HEK293 (cell line): ENCODE data around the gene TMPRSS5.
A peak's percentile ranks its signal among the peaks of the same experiment; 100 is the strongest.

Experiments used
- CTCF ChIA-PET: fragments of 350-600 bp; formaldehyde crosslinking; extraction: SDS; loops from one replicate; lab custom pipeline; 2021; ENCODE audit warnings: antibody characterized with exemption; lab: Yijun Ruan, JAX
- POLR2A ChIA-PET: fragments of 300-600 bp; formaldehyde crosslinking; extraction: SDS; loops from one replicate; lab custom pipeline; 2020; ENCODE audit warnings: antibody characterized with exemption, inconsistent platforms; lab: Yijun Ruan, JAX
- H3K27ac ChIP-seq: fragments of 200-500 bp; sonication (Bioruptor generic); 2 replicates; pipeline ENCODE4 v1.5.1; 2014; ENCODE audit warnings: low read depth, low read length, control low read depth, inconsistent platforms; ENCODE audit errors: extremely low read depth
- H3K36me3 ChIP-seq, 2 experiments: fragments of 200-500 bp in 1 of 2; sonication (Bioruptor generic) in 1 of 2; 1 replicate in 1 of 2; 2 replicates in 1 of 2; pipeline ENCODE4 v1.5.1; 2014 to 2017; ENCODE audit warnings: inconsistent platforms in 2 of 2, low read length in 2 of 2; ENCODE audit not compliant: control insufficient read depth in 2 of 2, insufficient read depth in 1 of 2
- H3K4me1 ChIP-seq: fragments of 200-500 bp; sonication (Bioruptor generic); 2 replicates; pipeline ENCODE4 v1.5.1; 2014; ENCODE audit warnings: mild to moderate bottlenecking, low read length, inconsistent platforms; ENCODE audit not compliant: control insufficient read depth, insufficient read depth
- H3K4me3 ChIP-seq: 2 replicates; pipeline ENCODE4 v1.5.1; 2011; ENCODE audit warnings: low read depth, mild to moderate bottlenecking, control low read depth, low read length, moderate library complexity
- H3K9me3 ChIP-seq: fragments of 200-500 bp; sonication (Bioruptor generic); 2 replicates; pipeline ENCODE4 v1.5.1; 2014; ENCODE audit warnings: low read depth, low read length, inconsistent platforms; ENCODE audit not compliant: control insufficient read depth, insufficient read depth
- GFI1B ChIP-seq: fragments of 450-650 bp; formaldehyde crosslinking; IDR thresholded peaks from 2 replicates; pipeline ENCODE4 v1.5.1; 2016; ENCODE audit warnings: missing biosample characterization, missing genetic modification characterization
- HOXD13 ChIP-seq: sonication (generic); formaldehyde crosslinking; IDR thresholded peaks from 2 replicates; pipeline ENCODE4 v1.8.0; 2022; ENCODE audit warnings: missing genetic modification reagents, borderline replicate concordance
- MZF1 ChIP-seq: fragments of 450-650 bp; formaldehyde crosslinking; IDR thresholded peaks from 2 replicates; pipeline ENCODE4 v1.5.1; 2017; ENCODE audit warnings: missing biosample characterization, missing genetic modification characterization, borderline replicate concordance
- SETDB1 ChIP-seq: IDR thresholded peaks from one replicate; pipeline ENCODE4 v1.6.1; 2017; ENCODE audit warnings: mild to moderate bottlenecking, low read length, moderate library complexity, mixed read lengths; ENCODE audit not compliant: insufficient read length
- ZFHX2 ChIP-seq: fragments of 450-650 bp; formaldehyde crosslinking; conservative IDR thresholded peaks from 2 replicates; pipeline ENCODE4 v1.5.1; 2016; ENCODE audit warnings: missing biosample characterization, missing genetic modification characterization
- ZNF10 ChIP-seq: fragments of 450-650 bp; formaldehyde crosslinking; IDR thresholded peaks from 2 replicates; pipeline ENCODE4 v1.5.1; 2017; ENCODE audit warnings: missing biosample characterization, missing genetic modification characterization
- ZNF138 ChIP-seq: fragments of 450-650 bp; formaldehyde crosslinking; IDR thresholded peaks from 2 replicates; pipeline ENCODE4 v1.5.1; 2016; ENCODE audit warnings: missing biosample characterization, missing genetic modification characterization, borderline replicate concordance
- ZNF140 ChIP-seq: fragments of 450-650 bp; formaldehyde crosslinking; IDR thresholded peaks from 2 replicates; pipeline ENCODE4 v1.5.1; 2016; ENCODE audit warnings: missing biosample characterization, missing genetic modification characterization
- ZNF24 ChIP-seq: fragments of 450-650 bp; formaldehyde crosslinking; IDR thresholded peaks from 2 replicates; pipeline ENCODE4 v1.5.1; 2016; ENCODE audit warnings: missing biosample characterization, missing genetic modification characterization
- ZNF48 ChIP-seq: fragments of 450-650 bp; formaldehyde crosslinking; IDR thresholded peaks from 2 replicates; pipeline ENCODE4 v1.5.1; 2016; ENCODE audit warnings: missing biosample characterization, missing genetic modification characterization
- ZNF548 ChIP-seq: fragments of 450-650 bp; formaldehyde crosslinking; IDR thresholded peaks from 2 replicates; pipeline ENCODE4 v1.5.1; 2016; ENCODE audit warnings: missing biosample characterization, missing genetic modification characterization
- ZNF76 ChIP-seq: fragments of 450-650 bp; formaldehyde crosslinking; IDR thresholded peaks from 2 replicates; pipeline ENCODE4; 2016; ENCODE audit warnings: low read depth, missing biosample characterization, missing genetic modification characterization, borderline replicate concordance
- ZNF830 ChIP-seq: fragments of 450-650 bp; IDR thresholded peaks from 2 replicates; pipeline ENCODE4 v1.5.0; 2018; ENCODE audit warnings: missing biosample characterization, missing genetic modification characterization, low read depth, mild to moderate bottlenecking, moderate library complexity
- ZXDB ChIP-seq: fragments of 450-650 bp; formaldehyde crosslinking; IDR thresholded peaks from 2 replicates; pipeline ENCODE4 v1.5.1; 2016; ENCODE audit warnings: missing biosample characterization, missing genetic modification characterization
- TF ChIP-seq, protein P1 (sequence below): fragments of 450-650 bp; formaldehyde crosslinking; IDR thresholded peaks from 2 replicates; pipeline ENCODE4 v1.5.1; 2016; ENCODE audit warnings: missing biosample characterization, missing genetic modification characterization
- TF ChIP-seq, protein P2 (sequence below): fragments of 450-650 bp; formaldehyde crosslinking; IDR thresholded peaks from 2 replicates; pipeline ENCODE4 v1.5.1; 2016; ENCODE audit warnings: missing biosample characterization, missing genetic modification characterization
- TF ChIP-seq, protein P3 (sequence below): fragments of 450-650 bp; formaldehyde crosslinking; IDR thresholded peaks from 2 replicates; pipeline ENCODE4 v1.5.1; 2016; ENCODE audit warnings: missing biosample characterization, missing genetic modification characterization
- TF ChIP-seq, protein P4 (sequence below): fragments of 450-650 bp; formaldehyde crosslinking; IDR thresholded peaks from 2 replicates; pipeline ENCODE4 v1.5.1; 2016; ENCODE audit warnings: missing biosample characterization, missing genetic modification characterization

TMPRSS5 gene

DNA sequence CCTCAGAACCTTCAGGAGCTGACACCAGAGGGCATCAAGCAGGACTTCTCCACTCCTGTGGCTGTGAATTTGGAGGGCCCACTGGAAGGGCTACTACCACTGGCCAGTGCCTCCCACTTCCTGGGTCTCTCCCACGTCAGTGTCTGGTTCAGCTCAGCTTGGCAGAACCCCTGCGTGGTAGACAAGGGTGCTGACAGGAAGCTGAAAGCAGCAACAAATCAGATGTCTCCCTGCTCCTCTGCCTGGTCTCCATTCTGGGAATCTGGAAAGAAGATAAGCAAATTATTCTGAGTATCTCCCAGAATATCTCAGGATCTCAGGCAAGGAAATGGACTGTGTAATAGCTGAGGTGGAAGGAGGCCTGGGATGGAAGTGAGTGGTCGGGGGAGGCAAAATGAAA is 61.5 kb downstream of the TMPRSS5 start (continued):
- no peak for TF ChIP-seq ZNF138 (tag by site-specific recombination)

DNA sequence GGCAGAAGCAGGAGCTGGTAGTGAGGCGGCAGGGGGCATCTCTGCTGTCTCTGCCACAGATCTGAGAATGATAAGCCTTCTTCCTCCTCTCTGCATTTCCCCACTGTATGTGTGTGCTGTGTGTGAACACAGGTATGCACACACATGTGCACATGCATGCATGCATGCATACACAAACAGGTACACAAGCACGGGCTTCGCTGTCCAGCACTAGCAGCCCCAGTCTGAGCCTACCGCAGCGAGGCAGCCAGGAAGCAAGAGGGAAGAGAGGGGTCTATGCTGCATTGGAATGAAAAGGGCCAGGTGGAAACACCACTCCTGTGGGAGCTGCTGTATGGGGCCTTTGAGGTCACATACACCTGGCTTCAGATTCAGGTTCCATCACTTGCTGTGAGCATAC is 62.4 kb downstream of the TMPRSS5 start:
- TF ChIP-seq ZNF10 (tag by site-specific recombination) = no peak
- TF ChIP-seq, protein P1, sequence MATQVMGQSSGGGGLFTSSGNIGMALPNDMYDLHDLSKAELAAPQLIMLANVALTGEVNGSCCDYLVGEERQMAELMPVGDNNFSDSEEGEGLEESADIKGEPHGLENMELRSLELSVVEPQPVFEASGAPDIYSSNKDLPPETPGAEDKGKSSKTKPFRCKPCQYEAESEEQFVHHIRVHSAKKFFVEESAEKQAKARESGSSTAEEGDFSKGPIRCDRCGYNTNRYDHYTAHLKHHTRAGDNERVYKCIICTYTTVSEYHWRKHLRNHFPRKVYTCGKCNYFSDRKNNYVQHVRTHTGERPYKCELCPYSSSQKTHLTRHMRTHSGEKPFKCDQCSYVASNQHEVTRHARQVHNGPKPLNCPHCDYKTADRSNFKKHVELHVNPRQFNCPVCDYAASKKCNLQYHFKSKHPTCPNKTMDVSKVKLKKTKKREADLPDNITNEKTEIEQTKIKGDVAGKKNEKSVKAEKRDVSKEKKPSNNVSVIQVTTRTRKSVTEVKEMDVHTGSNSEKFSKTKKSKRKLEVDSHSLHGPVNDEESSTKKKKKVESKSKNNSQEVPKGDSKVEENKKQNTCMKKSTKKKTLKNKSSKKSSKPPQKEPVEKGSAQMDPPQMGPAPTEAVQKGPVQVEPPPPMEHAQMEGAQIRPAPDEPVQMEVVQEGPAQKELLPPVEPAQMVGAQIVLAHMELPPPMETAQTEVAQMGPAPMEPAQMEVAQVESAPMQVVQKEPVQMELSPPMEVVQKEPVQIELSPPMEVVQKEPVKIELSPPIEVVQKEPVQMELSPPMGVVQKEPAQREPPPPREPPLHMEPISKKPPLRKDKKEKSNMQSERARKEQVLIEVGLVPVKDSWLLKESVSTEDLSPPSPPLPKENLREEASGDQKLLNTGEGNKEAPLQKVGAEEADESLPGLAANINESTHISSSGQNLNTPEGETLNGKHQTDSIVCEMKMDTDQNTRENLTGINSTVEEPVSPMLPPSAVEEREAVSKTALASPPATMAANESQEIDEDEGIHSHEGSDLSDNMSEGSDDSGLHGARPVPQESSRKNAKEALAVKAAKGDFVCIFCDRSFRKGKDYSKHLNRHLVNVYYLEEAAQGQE (tag by site-specific recombination) = peak; percentile 52; the same call in 1 of the 2 replicates
- Histone ChIP-seq H3K9me3 (no peaks in the 10 kb centered on the region), H3K27ac (no peak overlapping the region), H3K4me1 (no peaks in the 10 kb centered on the region), H3K36me3 (no peaks in the 10 kb centered on the region), H3K4me3 (no peak overlapping the region)
- CTCF ChIA-PET = interaction anchor here (0.6 kb wide), 1 partner anchor 47 kb away, joined by 3 read pairs; no protein-coding TSS in a partner anchor
- POLR2A ChIA-PET = no interaction called here

DNA sequence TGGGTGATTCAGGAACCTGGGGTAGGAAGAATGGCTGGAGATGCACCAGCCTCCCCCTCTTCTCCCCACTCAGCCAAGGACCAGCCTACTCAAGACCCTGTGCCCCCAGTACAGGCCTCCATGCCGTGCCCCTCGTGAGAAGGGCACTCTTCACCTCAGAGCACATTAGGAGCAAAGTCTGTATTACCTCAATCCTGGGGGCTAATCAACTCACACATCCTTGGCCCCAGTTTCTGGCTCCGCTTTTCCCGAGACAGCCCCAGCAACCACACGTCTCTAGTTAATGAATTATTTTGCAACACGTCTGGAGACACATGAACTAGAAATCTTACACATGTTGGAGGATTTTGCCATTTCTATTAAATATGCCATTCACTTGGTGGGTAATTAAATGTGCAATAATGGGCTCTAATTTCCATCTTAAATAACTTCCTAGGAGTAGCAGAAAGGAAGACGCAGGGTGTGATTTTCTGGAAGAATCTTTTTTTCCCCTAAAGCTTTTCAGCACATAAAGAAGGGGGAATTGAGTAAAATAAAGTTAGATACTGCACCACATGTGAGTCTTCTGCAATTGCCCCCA is 63.0 kb downstream of the TMPRSS5 start:
- H3K27ac ChIP-seq = no peak overlapping the region
- CTCF ChIA-PET = interaction anchor here (0.6 kb wide), 1 partner anchor 48 kb away, joined by 3 read pairs; no protein-coding TSS in a partner anchor
- POLR2A ChIA-PET = no interaction called here
- no peak overlapping the region for H3K4me3 ChIP-seq
- no peaks in the 10 kb centered on the region for H3K4me1 ChIP-seq
- no peaks in the 10 kb centered on the region for H3K36me3 ChIP-seq
- no peaks in the 10 kb centered on the region for H3K9me3 ChIP-seq
- TF ChIP-seq ZNF140 (tag by site-specific recombination) (no peak), ZNF830 (tag by site-specific recombination) (no peak), MZF1 (tag by site-specific recombination) (no peak), HOXD13 (CRISPR knock-in tag) (no peak), SETDB1 (no peak), ZFHX2 (no peak), ZNF76 (tag by site-specific recombination) (no peak), ZNF48 (tag by site-specific recombination) (no peak), GFI1B (tag by site-specific recombination) (no peak), ZXDB (tag by site-specific recombination) (no peak), ZNF548 (tag by site-specific recombination) (no peak), ZNF24 (no peak)
- TF ChIP-seq, protein P2, sequence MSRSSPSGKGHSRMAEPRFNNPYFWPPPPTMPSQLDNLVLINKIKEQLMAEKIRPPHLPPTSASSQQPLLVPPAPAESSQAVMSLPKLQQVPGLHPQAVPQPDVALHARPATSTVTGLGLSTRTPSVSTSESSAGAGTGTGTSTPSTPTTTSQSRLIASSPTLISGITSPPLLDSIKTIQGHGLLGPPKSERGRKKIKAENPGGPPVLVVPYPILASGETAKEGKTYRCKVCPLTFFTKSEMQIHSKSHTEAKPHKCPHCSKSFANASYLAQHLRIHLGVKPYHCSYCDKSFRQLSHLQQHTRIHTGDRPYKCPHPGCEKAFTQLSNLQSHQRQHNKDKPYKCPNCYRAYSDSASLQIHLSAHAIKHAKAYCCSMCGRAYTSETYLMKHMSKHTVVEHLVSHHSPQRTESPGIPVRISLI (tag by site-specific recombination) = no peak
- TF ChIP-seq, protein P3, sequence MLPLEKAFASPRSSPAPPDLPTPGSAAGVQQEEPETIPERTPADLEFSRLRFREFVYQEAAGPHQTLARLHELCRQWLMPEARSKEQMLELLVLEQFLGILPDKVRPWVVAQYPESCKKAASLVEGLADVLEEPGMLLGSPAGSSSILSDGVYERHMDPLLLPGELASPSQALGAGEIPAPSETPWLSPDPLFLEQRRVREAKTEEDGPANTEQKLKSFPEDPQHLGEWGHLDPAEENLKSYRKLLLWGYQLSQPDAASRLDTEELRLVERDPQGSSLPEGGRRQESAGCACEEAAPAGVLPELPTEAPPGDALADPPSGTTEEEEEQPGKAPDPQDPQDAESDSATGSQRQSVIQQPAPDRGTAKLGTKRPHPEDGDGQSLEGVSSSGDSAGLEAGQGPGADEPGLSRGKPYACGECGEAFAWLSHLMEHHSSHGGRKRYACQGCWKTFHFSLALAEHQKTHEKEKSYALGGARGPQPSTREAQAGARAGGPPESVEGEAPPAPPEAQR (tag by site-specific recombination) = no peak
- TF ChIP-seq, protein P4, sequence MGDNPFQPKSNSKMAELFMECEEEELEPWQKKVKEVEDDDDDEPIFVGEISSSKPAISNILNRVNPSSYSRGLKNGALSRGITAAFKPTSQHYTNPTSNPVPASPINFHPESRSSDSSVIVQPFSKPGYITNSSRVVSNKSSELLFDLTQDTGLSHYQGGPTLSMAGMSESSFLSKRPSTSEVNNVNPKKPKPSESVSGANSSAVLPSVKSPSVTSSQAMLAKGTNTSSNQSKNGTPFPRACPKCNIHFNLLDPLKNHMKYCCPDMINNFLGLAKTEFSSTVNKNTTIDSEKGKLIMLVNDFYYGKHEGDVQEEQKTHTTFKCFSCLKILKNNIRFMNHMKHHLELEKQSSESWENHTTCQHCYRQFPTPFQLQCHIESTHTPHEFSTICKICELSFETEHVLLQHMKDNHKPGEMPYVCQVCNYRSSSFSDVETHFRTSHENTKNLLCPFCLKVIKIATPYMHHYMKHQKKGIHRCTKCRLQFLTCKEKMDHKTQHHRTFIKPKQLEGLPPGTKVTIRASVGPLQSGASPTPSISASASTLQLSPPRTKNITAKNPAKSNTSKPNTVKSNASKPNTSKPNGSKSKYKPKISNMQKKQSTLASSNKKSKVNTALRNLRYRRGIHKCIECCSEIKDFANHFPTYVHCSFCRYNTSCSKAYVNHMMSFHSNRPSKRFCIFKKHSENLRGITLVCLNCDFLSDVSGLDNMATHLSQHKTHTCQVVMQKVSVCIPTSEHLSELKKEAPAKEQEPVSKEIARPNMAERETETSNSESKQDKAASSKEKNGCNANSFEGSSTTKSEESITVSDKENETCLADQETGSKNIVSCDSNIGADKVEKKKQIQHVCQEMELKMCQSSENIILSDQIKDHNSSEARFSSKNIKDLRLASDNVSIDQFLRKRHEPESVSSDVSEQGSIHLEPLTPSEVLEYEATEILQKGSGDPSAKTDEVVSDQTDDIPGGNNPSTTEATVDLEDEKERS (tag by site-specific recombination) = no peak
